Amniotic epithelial cell (primary cell): Measurements from ENCODE around the gene ERVW-1.
"Not testable (repeated sequence)": the region's sequence is repeated elsewhere in the genome, so short reads cannot be mapped to it uniquely, and the experiment has no call there.

ENCODE experiments used
- DNase-seq: peaks from one replicate; pipeline ENCODE4 v3.0.0-alpha.2; 2010; ENCODE audit warnings: low read depth

The ERVW-1 gene, protein sequence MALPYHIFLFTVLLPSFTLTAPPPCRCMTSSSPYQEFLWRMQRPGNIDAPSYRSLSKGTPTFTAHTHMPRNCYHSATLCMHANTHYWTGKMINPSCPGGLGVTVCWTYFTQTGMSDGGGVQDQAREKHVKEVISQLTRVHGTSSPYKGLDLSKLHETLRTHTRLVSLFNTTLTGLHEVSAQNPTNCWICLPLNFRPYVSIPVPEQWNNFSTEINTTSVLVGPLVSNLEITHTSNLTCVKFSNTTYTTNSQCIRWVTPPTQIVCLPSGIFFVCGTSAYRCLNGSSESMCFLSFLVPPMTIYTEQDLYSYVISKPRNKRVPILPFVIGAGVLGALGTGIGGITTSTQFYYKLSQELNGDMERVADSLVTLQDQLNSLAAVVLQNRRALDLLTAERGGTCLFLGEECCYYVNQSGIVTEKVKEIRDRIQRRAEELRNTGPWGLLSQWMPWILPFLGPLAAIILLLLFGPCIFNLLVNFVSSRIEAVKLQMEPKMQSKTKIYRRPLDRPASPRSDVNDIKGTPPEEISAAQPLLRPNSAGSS

DNA sequence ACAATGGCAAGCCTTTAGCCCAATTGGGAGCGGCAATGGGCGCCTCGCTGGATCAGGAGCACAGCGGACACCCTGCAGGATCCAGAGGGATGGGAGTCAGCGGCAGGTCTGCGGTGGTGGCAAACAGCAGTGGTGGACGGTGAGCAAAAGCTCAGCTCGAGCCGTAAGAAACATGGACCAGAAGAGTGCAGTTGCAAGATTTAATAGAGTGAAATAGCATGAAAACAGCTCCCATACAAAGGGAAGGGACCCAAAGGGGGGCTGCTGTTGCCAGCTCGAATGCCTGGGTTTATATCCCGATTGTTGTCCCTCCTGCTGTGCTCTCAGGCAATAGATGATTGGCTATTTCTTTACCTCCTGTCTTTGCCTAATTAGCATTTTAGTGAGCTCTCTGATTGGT lies at the start of gene ERVW-1:
TSS of gene ERVW-1 (minus strand) at position 266 of the 400 bp plus-strand sequence. CDS start 7,565 bp downstream, outside the sequence.
- not testable (repeated sequence) for DNase-seq

DNA sequence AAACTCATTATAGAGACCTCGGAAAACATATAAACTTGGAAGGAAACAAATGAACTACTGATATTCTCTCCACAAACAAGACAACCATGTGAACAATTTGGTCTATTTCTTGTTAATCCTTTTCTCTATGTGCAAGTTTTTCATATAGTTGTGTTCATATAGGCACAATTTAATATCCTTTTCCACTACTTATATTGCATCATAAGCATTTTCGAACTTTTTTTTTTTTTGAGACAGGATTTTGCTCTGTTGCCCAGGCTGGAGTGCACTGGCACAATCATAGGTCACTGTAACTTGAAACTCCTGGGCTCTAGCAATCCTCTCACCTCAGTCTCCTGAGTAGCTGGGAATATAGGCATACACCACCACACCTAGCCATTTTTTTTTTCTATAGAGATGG lies 45.4 kb upstream of the ERVW-1 start:
- no peak for DNase-seq

DNA sequence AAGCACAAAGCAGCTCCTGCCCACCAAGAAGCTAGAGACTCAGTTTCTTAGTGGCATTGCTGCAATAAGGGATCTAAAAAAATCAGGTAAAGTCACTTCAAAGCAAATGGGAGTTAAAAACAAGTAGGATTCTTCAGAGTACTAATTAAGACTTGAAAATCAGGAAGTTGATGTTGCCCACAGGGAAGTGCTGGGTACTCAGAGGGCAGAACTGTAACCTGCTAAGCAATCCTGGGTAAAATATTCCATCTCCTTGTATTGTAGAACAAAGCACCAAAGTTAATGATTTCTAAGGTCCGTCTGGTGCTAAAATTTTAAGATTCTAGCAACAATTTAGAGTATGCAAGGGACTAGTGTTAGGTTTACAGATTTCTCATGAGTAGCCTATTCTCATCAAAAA lies 42.3 kb upstream of the ERVW-1 start:
- DNase-seq, result no peak

DNA sequence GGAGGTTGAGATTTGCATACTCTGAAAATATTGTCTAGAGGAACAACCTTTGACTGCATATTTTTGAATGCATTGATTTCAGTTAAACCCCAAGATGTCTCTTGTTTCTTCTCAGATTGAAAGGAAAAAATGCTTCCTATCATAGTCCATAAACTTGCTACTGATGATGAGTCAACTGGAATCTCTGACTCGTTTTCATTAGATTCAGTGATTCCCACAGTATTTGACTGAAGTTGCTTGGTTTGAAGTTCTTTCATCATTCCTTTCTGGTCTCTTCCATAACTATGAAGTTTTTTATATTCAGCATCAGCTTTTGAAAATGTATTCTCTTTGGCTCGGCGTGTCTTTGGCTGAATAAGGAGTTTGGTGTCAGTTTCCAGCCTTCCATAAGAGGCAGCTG lies 39.9 kb upstream of the ERVW-1 start:
- peak; percentile 7 for DNase-seq

DNA sequence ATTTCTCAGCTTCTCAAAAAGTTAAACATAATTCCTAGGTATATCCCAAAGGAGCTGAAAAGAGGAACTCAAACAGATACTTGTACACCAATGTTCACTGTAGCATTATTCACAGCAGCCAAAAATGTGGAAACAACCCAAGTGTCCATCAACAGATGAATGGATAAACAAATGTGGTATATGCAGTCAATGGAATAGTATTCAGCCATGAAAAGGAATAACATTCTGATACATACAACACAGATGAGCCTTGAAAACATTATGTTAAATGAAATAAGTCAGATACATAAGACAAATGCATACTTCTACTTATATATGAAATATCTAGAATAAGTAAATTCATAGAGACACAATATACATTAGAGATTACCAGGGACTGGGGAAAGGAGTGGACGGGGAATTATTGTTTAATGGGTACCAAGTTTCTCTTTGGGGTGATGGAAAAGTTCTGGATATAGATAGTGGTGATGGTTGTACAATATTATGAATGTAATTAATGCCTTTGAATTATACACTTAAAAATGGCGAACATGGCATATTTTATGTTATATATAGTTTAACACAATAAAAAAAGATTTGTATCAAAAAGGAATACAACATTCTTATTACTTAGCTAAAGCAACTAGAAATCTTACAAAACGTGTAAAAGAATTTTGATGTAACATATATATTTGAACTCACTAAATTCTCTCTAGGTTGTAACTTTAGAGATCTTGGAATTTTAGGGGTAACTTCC lies 35.6 kb upstream of the ERVW-1 start:
- DNase-seq, result no peak

DNA sequence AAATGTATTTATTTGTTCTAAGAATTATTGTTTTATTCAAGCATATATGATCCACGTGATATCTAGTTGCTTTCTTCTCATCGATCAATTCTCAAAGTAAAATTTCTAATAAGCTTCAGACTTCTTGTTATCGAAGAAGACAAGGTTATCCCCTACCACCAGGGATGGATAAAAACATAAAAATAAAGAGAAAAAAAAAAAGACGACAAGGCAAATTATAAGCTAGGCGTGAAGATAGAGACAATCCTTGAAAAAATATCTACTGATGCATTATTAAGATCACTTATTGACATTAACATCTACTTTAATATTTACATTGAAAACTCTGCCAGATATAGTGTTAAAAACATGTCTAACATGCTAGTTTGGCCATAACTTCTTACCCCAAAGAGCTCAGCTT lies 31.2 kb upstream of the ERVW-1 start:
- DNase-seq, result no peak

DNA sequence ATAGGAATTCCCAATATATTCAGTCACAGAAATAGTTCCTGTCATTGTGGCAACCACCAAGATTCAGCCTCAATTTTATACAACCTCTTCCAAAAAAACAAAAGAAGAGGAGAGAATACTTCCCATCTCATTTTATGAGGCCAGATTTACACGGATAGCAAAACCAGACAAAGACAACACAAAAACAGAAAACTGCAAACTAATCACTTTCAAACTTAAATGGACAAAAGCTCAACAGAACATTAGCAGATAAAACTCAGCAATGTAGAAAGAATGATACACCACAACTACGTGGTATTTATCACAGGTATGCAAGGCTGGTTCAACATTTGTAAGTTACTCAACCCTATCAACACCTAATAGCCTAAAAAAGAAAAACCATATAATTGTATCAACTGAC lies 28.6 kb upstream of the ERVW-1 start:
- DNase-seq, result no peak

DNA sequence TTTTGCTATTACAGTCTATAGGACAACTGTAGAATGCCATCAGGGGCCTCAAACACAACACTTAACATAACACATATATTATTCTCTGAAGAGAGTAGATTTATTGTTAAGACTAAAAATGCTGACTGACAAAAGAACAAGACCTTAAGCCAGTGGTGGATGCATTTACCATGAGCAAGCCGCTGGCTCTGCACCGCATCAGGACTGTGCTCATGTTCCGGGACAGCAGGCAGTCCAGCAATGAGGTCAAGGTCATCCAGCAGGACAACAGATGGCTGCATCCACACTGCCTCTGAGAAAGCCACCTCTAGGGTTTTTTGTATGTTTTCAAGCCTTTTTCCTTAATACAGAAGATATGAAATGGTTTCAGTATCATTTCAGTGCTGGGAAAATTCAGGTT lies 26.8 kb upstream of the ERVW-1 start:
- no peak for DNase-seq

DNA sequence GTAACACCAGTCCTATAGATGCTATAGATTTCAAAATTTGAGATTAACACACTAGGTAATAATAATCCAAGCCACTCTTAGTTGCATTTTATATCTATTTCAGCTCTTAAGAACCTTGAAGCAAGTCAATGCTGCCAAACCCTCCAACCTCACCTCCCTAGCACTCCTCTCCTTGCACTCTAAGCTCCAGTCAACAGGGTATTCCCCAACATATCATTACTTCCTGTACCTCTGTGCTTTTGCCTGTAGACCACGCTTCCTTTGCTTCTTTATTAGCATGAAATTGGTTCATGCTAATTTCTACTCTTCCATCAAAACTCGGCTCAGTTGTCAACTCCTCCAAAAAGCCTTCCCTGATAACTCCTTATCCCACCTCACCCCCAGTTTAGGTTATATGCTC lies 26.0 kb upstream of the ERVW-1 start:
- DNase-seq, result no peak

DNA sequence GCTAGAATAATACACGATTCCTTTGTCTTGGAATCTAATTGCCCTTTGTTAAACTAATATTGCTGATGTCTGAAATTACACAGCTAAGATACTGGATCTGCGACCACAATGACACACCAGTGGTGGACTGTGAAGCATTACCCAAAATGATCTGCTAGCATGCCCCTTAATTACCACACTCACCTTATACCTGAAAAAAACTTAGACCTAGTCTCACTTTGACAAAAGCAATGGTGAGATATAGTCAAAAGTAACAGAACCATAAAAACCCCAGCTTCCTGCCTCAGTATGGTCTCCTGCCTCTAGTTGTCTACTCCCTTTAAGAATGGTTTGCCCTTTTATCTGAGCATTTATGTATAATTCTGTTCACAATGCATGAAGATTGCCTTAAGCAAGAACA lies 20.8 kb upstream of the ERVW-1 start:
- DNase-seq, result no peak

DNA sequence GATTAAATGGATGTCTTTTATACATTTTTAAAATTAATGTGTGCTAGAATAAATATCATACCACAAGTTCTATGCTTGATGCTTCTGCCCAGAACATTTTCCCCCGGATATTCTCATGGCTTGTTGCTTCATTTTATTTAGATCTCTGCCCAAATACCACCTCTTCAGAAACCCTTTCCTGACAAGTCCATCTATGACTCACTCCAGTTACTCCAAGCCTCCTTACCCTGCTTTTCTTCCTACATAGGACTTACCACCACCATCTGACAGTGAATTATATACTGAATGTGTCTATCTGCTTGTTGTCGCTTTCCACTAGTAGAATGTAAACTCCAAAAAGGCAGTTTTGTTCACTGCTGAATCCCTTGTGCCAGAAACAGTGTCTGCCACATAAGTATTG lies 19.1 kb upstream of the ERVW-1 start:
- DNase-seq, result peak; percentile 67

DNA sequence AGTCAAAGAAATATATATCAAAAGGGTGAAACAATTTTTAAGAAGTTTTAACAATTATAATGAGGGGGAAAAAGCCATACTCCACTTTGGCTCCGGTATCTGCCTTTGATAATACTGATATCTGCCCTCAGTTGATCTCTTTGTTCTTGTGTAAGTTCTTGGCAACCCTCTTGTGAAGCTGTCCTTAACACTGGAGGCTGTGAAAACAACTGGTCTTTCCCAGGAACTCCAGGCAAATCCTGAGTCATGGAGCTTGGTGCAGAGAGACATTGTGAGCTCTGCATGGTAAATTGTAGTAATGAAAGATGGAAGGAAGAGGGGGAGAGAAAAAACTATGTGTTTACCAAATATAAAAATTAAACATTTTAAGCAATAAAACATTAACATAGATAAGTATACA lies 11.9 kb upstream of the ERVW-1 start:
- peak; percentile 45 for DNase-seq

DNA sequence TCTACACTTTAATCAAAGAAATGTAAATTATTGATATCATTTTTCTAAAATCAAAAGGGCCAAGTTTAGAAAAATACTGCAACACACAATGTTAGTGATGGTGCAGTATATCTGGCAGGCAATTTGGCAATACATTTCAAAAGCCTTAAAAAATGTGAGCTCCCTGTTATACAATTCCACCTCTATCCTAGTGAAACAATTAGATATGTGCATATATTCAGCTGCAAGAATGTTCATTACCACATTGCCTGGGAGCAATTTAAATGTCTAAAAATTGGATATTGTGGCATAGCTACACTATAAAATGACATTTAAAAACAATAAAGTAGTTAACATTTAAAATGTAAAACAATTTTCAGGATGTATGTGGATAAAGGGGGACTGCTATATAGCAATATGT lies 10.1 kb upstream of the ERVW-1 start:
- DNase-seq, result no peak

DNA sequence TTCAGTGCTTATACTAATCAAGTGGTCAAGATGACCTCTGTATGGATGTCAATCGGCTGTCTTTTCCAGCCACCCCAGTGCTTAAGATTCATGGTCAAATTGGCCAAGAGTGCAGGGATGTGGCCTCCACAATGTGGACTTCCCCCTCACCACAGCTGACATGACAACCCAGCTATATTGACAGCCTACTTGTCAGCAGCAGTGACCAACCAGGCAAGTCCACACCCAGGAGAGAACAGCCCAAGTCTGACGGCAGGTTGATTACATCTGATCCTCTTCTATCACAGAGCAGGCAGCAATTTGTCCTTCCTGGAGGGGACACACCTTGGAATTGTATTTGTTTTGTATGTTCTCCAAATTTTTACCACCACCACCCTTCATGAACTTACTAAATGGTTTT lies 8.2 kb upstream of the ERVW-1 start:
- DNase-seq, result no peak

DNA sequence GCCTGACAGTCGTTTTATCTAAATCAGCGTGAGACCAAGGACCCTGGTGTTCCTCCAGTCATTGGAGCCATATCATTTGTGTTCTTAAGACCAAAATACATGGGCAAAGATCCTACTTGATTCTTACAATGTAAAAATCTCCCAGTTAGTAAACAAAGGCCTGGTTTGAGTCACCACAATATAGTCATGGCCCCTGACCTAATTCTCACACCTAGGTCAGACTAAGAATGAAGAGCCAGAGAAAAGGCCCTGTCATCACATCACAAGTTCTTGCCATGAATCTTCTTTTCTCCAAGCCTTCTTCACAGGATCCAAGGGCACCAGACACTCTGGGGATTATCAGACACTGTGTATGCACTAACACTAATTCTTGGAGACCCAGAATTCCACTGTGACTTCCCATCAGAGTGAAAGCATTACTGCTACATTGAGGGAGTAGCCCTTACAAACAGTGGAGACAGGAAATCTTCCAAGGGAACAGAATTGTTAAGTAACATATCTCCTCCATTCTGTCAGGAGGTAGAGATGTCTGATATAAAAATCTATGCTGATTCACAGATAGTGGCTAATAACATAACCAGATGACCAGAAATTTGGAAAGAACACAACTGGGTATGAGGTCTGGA lies 7.6 kb upstream of the ERVW-1 start:
- DNase-seq, result peak; percentile 29

DNA sequence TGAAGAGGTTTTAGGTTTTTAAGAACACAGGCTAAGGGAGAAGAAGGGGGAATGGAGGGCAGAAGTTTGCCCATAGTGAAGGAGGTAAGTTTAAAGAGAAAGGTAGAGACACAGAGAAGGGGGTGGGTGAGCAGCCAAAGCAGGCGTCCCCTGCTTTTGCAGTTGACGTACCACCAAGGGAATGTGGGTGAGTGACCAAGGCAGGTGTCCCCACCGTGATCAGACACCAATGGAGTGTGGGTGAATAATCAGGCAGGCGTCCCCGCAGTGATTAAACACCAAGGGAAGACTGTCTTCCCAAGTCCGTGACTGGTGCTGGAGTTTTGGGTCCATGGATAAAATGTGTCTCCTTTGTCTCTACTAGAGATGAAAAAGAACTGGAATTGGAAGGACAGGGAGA lies 6.5 kb upstream of the ERVW-1 start:
- DNase-seq, result not testable (repeated sequence)

DNA sequence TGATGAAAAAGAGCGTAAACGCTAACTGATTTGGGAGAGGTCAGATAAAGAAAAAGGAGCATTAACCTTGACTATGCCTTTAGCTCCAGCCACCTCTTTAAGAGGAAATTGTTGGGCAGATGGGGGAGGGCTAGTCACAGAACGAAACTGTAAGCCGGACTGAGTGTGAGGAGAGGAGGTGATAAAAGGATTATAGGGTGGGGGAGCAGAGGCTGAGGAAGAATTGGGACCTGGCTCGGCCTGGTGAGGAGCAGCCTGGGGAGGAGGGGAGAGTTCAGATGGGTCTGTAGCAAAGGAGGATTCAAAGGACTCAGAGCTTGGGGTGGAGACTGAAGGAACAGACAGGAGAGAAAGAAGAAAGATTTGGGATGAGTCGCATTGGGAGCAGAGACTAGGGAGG lies 5.9 kb upstream of the ERVW-1 start:
- not testable (repeated sequence) for DNase-seq

DNA sequence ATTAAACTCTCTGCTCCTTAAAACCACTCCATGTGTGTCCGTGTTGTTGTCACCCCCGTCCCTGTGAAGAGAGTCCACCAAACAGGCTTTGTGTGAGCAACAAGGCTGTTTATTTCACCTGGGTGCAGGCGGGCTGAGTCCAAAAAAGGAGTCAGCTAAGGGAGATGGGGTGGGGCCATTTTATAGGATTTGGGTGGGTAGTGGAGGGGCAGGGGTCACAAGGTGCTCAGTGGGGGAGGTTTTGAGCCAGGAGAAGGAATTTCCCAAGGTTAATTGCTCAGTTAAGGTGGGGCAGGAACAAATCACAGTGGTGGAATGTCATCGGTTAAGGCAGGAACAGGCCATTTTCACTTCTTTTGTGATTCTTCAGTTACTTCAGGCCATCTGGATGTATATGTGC lies 1.4 kb upstream of the ERVW-1 start:
- DNase-seq, result not testable (repeated sequence)

DNA sequence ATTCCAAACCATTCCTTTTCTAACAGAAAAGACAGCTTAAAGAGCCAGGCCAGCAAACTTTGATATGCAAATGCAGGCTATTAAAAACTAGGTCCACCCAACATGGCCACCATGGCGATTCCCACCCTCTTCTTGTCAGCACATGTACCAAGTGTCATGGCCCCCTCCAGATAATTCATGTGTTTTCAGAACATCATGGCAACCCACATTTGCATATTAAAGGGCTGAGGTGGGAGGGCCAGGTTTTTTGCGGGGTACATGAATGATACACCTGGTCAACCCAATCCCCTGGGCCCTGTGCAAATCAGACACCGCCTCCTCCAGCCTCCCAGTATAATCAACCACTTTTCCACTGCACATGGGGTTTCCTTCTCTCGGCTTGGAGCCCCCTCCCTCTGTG lies 965 bp upstream of the ERVW-1 start:
- no peak for DNase-seq

DNA sequence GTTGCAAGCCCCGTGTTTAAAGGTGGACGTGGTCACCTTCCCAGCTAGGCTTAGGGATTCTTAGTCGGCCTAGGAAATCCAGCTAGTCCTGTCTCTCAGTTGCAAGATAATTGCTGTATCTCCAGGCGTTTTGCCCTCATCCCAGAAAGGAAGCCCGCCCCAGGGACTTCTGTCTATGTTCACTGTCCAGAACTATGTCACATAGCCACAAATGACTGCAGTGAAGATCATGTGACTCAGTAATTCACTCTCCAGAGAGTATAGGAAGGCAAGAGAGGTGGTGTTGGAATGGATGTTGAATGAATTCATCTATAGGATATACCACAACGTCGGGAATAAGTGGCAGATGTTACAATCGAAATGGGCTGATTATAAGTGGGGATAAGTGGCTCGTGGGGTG lies 349 bp upstream of the ERVW-1 start:
- no peak for DNase-seq

DNA sequence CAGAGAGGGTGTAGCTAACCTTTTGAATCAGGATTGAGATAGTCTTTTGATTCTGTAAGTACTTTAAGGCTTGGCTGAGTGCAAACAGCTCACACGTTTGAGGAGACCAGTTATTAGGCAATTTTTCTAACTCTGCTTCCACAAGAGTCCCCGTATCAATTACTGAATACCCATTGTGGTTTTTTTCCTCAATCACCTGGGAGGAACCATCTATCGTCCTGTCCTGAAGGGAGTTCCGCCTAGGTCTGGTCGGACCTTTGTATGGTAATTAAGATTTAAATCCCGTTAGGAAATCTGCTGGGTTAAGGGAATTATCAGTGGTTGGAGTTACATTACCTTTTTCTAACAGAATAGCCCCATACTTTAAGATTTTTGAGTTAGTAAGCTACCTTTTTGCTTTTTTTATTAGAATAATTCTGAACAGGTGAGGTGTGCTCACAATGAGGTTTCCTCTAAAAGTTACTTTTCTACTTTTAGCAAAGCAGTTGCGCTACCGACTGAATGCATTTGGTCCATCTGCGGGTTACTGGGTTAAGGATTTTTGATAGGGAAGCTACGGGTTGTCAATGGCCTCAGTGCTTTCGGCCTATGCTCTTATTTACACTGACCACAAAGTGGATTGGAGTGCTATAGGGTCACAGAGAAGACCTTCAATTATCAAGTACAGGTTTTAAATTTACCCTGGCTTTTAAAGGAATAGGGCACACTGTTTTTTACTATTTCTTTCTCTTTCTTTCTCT lies 1.7 kb downstream of the ERVW-1 start:
- DNase-seq, result not testable (repeated sequence)

DNA sequence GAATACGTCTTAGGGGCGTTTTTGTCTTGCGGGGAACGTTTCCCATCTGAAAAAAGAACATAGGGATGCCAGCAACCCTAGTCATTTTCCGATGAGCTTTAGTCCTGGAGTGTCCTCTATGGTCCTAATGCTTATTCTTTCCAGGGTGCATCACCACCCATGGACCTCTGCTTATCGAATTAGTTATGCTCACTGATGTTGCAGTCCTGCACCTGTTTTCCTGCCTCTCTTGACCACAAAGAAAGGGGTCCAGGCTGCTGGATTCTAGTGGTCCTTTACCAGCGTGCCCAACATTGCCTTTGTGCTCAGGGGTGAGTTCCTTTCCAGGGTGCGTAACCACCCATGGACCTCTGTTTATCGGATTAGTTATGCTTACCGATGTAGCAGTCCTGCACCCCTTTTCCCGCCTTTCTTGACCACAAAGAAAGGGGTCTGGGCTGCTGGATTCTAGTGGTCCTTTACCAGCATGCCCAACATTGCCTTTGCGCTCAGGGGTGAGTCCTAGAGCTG lies 2.4 kb downstream of the ERVW-1 start:
- DNase-seq, result not testable (repeated sequence)
